DOHH2 (cell line): ENCODE data around the gene TARS2.

ENCODE experiments used
- H3F3A ChIP-seq: fragments of 200-600 bp; sonication (generic), shearing (Covaris generic); 2 replicates; pipeline ENCODE4 v1.6.0; 2016; ENCODE audit warnings: antibody characterized with exemption, mild to moderate bottlenecking; ENCODE audit not compliant: control insufficient read depth, insufficient read depth
- H3K27ac ChIP-seq: fragments of 200-600 bp; sonication (generic); 2 replicates; pipeline ENCODE4 v1.5.1; 2014; ENCODE audit warnings: low read depth, mild to moderate bottlenecking, low read length, moderate library complexity
- H3K27me3 ChIP-seq: fragments of 200-600 bp; sonication (generic); 2 replicates; pipeline ENCODE4 v1.6.1; 2014; ENCODE audit warnings: mild to moderate bottlenecking, low read length, mixed read lengths; ENCODE audit not compliant: control insufficient read depth
- H3K36me3 ChIP-seq: fragments of 200-600 bp; sonication (generic); 2 replicates; pipeline ENCODE4 v1.6.1; 2014; ENCODE audit warnings: mild to moderate bottlenecking, low read length, moderate library complexity, mixed read lengths; ENCODE audit not compliant: control insufficient read depth
- H3K4me1 ChIP-seq: fragments of 200-600 bp; sonication (generic); 2 replicates; pipeline ENCODE4 v1.6.1; 2014; ENCODE audit warnings: mild to moderate bottlenecking, low read length, mixed read lengths; ENCODE audit not compliant: control insufficient read depth
- H3K4me2 ChIP-seq: fragments of 200-600 bp; sonication (generic); 2 replicates; pipeline ENCODE4 v1.6.0; 2014; ENCODE audit warnings: mild to moderate bottlenecking, low read length, moderate library complexity
- H3K4me3 ChIP-seq: fragments of 200-600 bp; sonication (generic); 2 replicates; pipeline ENCODE4 v1.5.1; 2014; ENCODE audit warnings: mild to moderate bottlenecking, low read length, mixed read lengths
- H3K79me2 ChIP-seq: fragments of 200-600 bp; sonication (generic); 2 replicates; pipeline ENCODE4 v1.6.1; 2014; ENCODE audit warnings: mild to moderate bottlenecking, low read length, mixed read lengths; ENCODE audit not compliant: control insufficient read depth
- H3K9me2 ChIP-seq: fragments of 200-600 bp; sonication (generic); replicated peaks from 2 replicates; pipeline ENCODE4 v1.6.1; 2014; ENCODE audit warnings: mild to moderate bottlenecking, low read length, mixed read lengths; ENCODE audit not compliant: control insufficient read depth
- H3K9me3 ChIP-seq: fragments of 200-600 bp; sonication (generic); 2 replicates; pipeline ENCODE4 v1.6.1; 2014; ENCODE audit warnings: antibody characterized with exemption, low read length, mixed read lengths; ENCODE audit not compliant: control insufficient read depth, insufficient read depth
- H4K20me1 ChIP-seq: fragments of 200-600 bp; sonication (generic); 2 replicates; pipeline ENCODE4 v1.6.0; 2014; ENCODE audit warnings: low read depth, mild to moderate bottlenecking, antibody characterized with exemption, low read length, moderate library complexity; ENCODE audit not compliant: control insufficient read depth, insufficient read depth
- EZH2phosphoT487 ChIP-seq: fragments of 200-600 bp; sonication (generic); IDR thresholded peaks from 2 replicates; pipeline ENCODE4 v1.6.1; 2017; ENCODE audit warnings: borderline replicate concordance, mild to moderate bottlenecking, antibody characterized with exemption, low read length, moderate library complexity, mixed read lengths
- TF ChIP-seq, protein P1 (sequence below): fragments of 200-600 bp; sonication (generic); IDR thresholded peaks from one replicate; pipeline ENCODE4 v1.5.1; 2014; ENCODE audit warnings: antibody characterized with exemption, mild to moderate bottlenecking, low read depth, low read length; ENCODE audit not compliant: poor library complexity, severe bottlenecking

Gene TARS2

DNA sequence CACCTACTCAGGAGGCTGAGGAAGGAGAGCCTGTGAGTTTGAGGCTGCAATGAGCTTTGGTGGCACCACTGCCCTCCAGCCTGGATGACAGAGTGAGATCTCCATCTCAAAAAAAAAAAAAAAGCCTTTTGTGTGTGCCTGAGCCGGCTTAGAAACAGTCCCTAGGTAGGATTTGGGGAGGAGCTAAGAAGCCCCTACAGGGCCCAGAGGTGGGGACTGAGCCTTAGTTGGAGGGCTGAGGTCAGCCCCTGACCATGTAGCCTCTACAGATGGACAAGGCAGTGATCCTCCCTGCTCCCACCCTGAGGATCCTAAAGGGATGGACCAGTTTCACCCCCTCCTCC, 64.5 kb downstream of the TARS2 start:
- no peaks in the 10 kb centered on the region for H3K9me3 ChIP-seq
- no peak overlapping the region for H3K4me2 ChIP-seq
- H3K4me1 ChIP-seq = peaks cover 12% of the 10 kb centered on the region
- H3K27me3 ChIP-seq = peaks cover 35% of the 10 kb centered on the region
- no peaks in the 10 kb centered on the region for H4K20me1 ChIP-seq
- H3K4me3 ChIP-seq = no peak overlapping the region
- H3K27ac ChIP-seq = no peak overlapping the region
- no peaks in the 10 kb centered on the region for H3K9me2 ChIP-seq
- no peaks in the 10 kb centered on the region for H3K36me3 ChIP-seq
- H3K79me2 ChIP-seq = no peaks in the 10 kb centered on the region
- TF ChIP-seq, protein P1, sequence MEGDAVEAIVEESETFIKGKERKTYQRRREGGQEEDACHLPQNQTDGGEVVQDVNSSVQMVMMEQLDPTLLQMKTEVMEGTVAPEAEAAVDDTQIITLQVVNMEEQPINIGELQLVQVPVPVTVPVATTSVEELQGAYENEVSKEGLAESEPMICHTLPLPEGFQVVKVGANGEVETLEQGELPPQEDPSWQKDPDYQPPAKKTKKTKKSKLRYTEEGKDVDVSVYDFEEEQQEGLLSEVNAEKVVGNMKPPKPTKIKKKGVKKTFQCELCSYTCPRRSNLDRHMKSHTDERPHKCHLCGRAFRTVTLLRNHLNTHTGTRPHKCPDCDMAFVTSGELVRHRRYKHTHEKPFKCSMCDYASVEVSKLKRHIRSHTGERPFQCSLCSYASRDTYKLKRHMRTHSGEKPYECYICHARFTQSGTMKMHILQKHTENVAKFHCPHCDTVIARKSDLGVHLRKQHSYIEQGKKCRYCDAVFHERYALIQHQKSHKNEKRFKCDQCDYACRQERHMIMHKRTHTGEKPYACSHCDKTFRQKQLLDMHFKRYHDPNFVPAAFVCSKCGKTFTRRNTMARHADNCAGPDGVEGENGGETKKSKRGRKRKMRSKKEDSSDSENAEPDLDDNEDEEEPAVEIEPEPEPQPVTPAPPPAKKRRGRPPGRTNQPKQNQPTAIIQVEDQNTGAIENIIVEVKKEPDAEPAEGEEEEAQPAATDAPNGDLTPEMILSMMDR = no peak
- no peak for TF ChIP-seq EZH2phosphoT487
- no peaks in the 10 kb centered on the region for H3F3A ChIP-seq

DNA sequence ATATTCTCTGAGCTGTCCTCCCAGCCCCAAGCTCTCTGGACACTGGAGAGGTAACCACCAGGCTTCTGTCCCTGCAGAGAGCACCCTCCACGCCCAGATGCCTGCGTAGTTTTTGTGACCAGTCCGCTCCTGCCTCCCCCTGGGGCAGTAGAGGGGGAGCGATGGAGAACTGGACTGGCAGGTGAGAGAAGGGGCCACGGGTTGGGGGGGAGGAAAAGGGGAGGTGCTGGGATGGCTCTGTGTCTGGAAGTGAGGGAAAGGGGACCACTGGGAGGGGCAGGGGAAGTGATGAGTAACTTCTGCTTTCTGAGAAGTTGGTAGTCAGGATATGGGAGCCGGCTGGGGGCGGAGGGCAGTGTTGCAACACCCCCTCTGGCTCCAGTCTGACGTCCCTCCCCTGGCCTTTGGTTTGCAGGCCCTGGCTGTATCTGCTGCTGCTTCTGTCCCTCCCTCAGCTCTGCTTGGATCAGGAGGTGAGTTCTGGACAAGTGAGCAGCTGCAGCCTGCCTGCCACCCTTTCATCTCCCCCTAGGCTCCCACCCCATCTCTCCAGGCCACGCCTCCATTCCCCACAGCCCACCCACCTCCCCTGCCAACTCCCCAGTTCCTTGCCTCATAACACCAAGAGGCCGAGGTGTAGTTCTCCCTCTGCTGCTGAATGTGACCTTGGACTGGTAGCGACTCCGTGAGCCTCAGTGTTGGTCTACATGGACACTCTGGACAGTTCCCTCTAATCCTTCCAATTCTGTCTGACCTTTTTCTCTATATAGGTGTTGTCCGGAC, 65.1 kb downstream of the TARS2 start:
- Histone ChIP-seq H3K4me3 (no peak overlapping the region), H3K9me3 (no peaks in the 10 kb centered on the region), H3K27ac (no peak overlapping the region), H3K79me2 (no peaks in the 10 kb centered on the region), H3K4me1 (peaks cover 12% of the 10 kb centered on the region), H3K36me3 (no peaks in the 10 kb centered on the region), H3K27me3 (peaks cover 35% of the 10 kb centered on the region), H3K4me2 (no peak overlapping the region), H3K9me2 (no peaks in the 10 kb centered on the region), H3F3A (no peaks in the 10 kb centered on the region), H4K20me1 (no peaks in the 10 kb centered on the region)
- no peak for TF ChIP-seq EZH2phosphoT487
- TF ChIP-seq, protein P1 = no peak

DNA sequence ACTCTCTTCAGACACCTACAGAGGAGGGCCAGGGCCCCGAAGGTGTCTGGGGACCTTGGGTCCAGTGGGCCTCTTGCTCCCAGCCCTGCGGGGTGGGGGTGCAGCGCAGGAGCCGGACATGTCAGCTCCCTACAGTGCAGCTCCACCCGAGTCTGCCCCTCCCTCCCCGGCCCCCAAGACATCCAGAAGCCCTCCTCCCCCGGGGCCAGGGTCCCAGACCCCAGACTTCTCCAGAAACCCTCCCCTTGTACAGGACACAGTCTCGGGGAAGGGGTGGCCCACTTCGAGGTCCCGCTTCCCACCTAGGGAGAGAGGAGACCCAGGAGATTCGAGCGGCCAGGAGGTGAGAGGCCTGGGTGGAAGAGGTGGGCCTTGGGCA, 65.7 kb downstream of the TARS2 start:
- Histone ChIP-seq H3K4me1 (peaks cover 12% of the 10 kb centered on the region), H3K27me3 (peaks cover 35% of the 10 kb centered on the region), H4K20me1 (no peaks in the 10 kb centered on the region), H3K27ac (no peak overlapping the region), H3K9me3 (no peaks in the 10 kb centered on the region), H3K36me3 (no peaks in the 10 kb centered on the region), H3F3A (no peaks in the 10 kb centered on the region), H3K79me2 (no peaks in the 10 kb centered on the region), H3K9me2 (no peaks in the 10 kb centered on the region), H3K4me3 (no peak overlapping the region), H3K4me2 (no peak overlapping the region)
- TF ChIP-seq, protein P1 = no peak
